ENCODE data around the gene DGKH. TPM values are rescaled to one million over a fixed set of nuclear protein-coding genes. Genes with fewer than 3 reads are reported as not detected.

Gene DGKH
- total and polyA plus RNA-seq, 9 of the 15 experiments (the other 6 are each of a cell fraction or from before 2014, with no cell fraction given): 0.38 to 4.4 (median 3.1) TPM

- ATAC-seq (no peak), DNase-seq (ENCODE audit: extremely low read depth in 1 of 4, low spot score in 3 of 4) (no peak), FAIRE-seq (no peak)
- BruUV-seq (replicated peaks): no TSS peak
- H3K9me1 ChIP-seq (ENCODE audit: control insufficient read depth, insufficient read depth, low read length): no peaks in the 10 kb centered on the region
- no peaks in the 10 kb centered on the region; a peak in 1 of 5 replicates for H3K27me3 ChIP-seq (ENCODE audit: control insufficient read depth in 2 of 2, insufficient read depth in 2 of 2, low read length in 2 of 2)
- CTCF ChIA-PET (ENCODE audit: low intra/inter-chr PET ratio): no interaction called here
- in situ Hi-C loops (cut with MboI): no loop called here
- 4% methylated on average over 4 of the region's 4 CpGs for WGBS (ENCODE audit: insufficient coverage, low coverage, missing lambda C conversion rate)
- intact Hi-C loops (cut with micrococcal nuclease): no loop called here
- no peaks in the 10 kb centered on the region for H3K9me3 ChIP-seq (replicated peaks; ENCODE audit: control insufficient read depth, insufficient read depth, low read depth, low read length)
- POLR2A ChIA-PET: interaction anchor here (0.5 kb wide), 1 partner anchor 35 kb away, joined by 3 read pairs; no protein-coding TSS in a partner anchor
- no peak overlapping the region for H3K4me2 ChIP-seq (ENCODE audit: insufficient read depth, low read length)
- H3K4me1 ChIP-seq (replicated peaks in 1 of 2; ENCODE audit: control insufficient read depth in 2 of 2, insufficient read depth in 2 of 2, low read length in 2 of 2): no peaks in the 10 kb centered on the region
- no peak overlapping the region for H3K4me3 ChIP-seq
- no peak overlapping the region for H2AFZ ChIP-seq (ENCODE audit: low read depth, low read length)
- no peak overlapping the region for H3K9ac ChIP-seq (ENCODE audit: insufficient read depth in 1 of 2, low read depth in 2 of 2, low read length in 2 of 2)
- no peak overlapping the region for H3K27ac ChIP-seq (ENCODE audit: extremely low read depth, low read depth, low read length)
- no peaks in the 10 kb centered on the region for H4K20me1 ChIP-seq (replicated peaks; ENCODE audit: control insufficient read depth, insufficient read depth, low read length)
- H3K79me2 ChIP-seq (ENCODE audit: control insufficient read depth, insufficient read depth, low read length): no peaks in the 10 kb centered on the region
- H3K36me3 ChIP-seq (ENCODE audit: control insufficient read depth, insufficient read depth, low read length): no peaks in the 10 kb centered on the region
- TF ChIP-seq ELF4 (CRISPR knock-in tag; IDR thresholded peaks at IDR 0.05) (no peak), CC2D1A (IDR thresholded peaks at IDR 0.05) (no peak), ZNF445 (CRISPR knock-in tag; IDR thresholded peaks at IDR 0.05; ENCODE audit: low read depth) (no peak), AFF1 (IDR thresholded peaks at IDR 0.05; ENCODE audit: low read depth in 1 of 2, partially characterized antibody in 2 of 2) (no peak), FOXA3 (CRISPR knock-in tag; conservative IDR thresholded peaks at IDR 0.05 in 1 of 2, IDR thresholded peaks at IDR 0.05 in 1 of 2) (no peak), ZNF740 (CRISPR knock-in tag; IDR thresholded peaks at IDR 0.05) (no peak), ZNF740 (tag; IDR thresholded peaks at IDR 0.05) (no peak), SPI1 (IDR thresholded peaks at IDR 0.05; ENCODE audit: borderline replicate concordance, low read depth, low read length) (no peak), ADNP (tag; IDR thresholded peaks at IDR 0.05) (no peak), U2AF1 (optimal IDR thresholded peaks at IDR 0.05; ENCODE audit: low read depth, low read length) (no peak), NRF1 (conservative IDR thresholded peaks at IDR 0.05 in 1 of 2, IDR thresholded peaks at IDR 0.05 in 1 of 2) (no peak), E2F3 (CRISPR knock-in tag; IDR thresholded peaks at IDR 0.05) (no peak), PKNOX1 (IDR thresholded peaks at IDR 0.05) (no peak), SMARCA5 (IDR thresholded peaks at IDR 0.05) (no peak), MLX (CRISPR knock-in tag; conservative IDR thresholded peaks at IDR 0.05) (no peak), HNRNPUL1 (IDR thresholded peaks at IDR 0.05; ENCODE audit: low read length) (no peak), TAF9B (IDR thresholded peaks at IDR 0.05; ENCODE audit: partially characterized antibody) (no peak), CTBP1 (IDR thresholded peaks at IDR 0.05; ENCODE audit: borderline replicate concordance) (no peak)
These were observed 26.1 kb upstream of the DGKH start for GRCh38 chr13:42022336-42022735.

Measured in K562 (cell line).